ENCODE data around the gene GOLGB1.

The GOLGB1 gene

DNA sequence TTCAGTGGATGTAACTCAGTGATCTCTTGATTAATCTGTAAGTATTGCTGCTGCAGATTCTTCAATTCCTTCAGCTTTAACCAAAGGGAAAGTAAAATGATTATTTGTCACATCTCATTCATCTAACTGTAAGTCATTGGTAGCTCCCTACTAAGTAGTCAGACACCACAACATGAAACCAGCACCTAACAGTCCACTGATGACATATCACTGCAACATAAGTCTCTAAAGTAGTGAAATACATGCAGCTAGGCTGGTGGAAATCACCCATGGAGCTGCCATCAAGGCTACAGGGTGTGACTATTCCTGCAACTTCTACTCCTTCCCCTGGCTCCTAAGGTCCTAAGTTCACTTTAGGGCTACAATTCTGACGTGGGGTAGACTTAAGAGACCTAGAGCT, 67.7 kb downstream of the GOLGB1 start:
- no peak for DNase-seq (ENCODE audit: low spot score in 2 of 2)
- peak; percentile 65 for ATAC-seq
- Mint-ChIP-seq H3K27ac (peak overlapping the region; percentile 33), H3K9me3 (peaks cover 9% of the 10 kb centered on the region), H3K4me1 (no peaks in the 10 kb centered on the region), H3K36me3 (peaks cover 80% of the 10 kb centered on the region), H3K4me3 (no peak overlapping the region)

DNA sequence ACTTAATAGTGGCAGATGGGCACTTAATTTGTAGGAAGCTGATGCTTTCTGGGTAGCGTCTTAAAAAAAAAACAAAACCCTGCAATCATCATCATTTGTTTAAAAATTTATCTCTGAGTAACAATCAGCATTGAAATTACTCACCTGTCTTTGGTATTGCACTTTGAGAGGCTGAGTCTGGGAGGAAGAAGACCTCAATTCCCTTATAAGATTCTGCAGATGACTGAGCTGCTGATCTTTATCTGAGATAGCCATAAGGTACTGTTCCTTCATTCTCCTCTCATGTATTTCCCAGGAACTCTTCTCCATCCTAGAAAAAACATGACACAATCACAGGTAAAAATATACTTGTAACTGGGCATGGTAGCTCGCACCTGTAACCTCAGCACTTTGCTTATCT, 72.4 kb downstream of the GOLGB1 start:
- no peaks in the 10 kb centered on the region for H3K4me1 Mint-ChIP-seq
- ATAC-seq (no peak), DNase-seq (ENCODE audit: low spot score in 2 of 2) (no peak)
- peaks cover 100% of the 10 kb centered on the region for H3K36me3 Mint-ChIP-seq
- no peak overlapping the region for H3K27ac Mint-ChIP-seq
- H3K9me3 Mint-ChIP-seq: no peaks in the 10 kb centered on the region
- H3K4me3 Mint-ChIP-seq: no peak overlapping the region

GRCh38 chr3:121670676-121671075, 78.9 kb downstream of the GOLGB1 start:
- Mint-ChIP-seq H3K4me3 (no peak overlapping the region), H3K27ac (no peak overlapping the region), H3K4me1 (no peaks in the 10 kb centered on the region), H3K9me3 (no peaks in the 10 kb centered on the region), H3K36me3 (peaks cover 85% of the 10 kb centered on the region)
- ATAC-seq: no peak
- no peak for DNase-seq (ENCODE audit: low spot score in 2 of 2)

DNA sequence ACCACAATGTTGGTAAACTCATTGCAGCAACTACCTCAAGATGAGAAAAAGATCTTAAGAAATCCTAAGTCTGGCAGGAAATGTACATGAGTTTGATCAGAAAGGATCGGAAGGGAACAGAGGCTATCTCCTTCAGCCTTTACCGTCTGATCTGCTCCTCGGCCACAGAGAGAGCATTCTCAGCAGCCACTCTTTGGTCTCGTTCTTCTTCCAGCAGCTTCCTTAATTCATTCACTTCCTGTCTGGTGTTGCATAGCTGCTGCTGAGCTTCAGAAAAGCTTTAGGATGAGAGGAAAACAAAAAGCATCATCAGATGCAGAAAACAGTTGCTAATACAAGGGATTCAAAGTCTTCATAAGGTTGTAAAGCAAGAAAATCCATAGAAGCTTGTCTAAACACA, 82.2 kb downstream of the GOLGB1 start:
- ATAC-seq (no peak), DNase-seq (ENCODE audit: low spot score in 2 of 2) (no peak)
- Mint-ChIP-seq H3K27ac (no peak overlapping the region), H3K36me3 (peaks cover 62% of the 10 kb centered on the region), H3K4me3 (no peak overlapping the region), H3K4me1 (no peaks in the 10 kb centered on the region), H3K9me3 (no peaks in the 10 kb centered on the region)

DNA sequence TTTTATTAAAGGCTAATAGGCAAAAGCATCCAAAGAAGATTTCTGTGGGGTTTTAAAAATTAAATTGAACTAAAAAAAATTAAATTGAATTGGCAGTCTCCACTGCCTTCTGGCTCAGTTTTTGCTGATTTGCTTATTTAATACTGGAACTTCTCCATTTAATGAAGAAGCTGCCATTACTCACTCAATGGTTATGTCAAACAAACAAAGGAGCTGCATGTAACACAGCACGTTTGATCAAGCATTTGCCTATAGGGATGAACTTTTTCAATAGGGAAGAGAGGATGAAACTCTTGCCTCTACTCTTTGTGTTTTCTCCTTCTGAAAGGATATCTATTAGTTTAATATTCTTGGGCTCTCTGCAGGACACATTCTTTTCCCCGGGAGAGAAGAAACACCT, 84.1 kb downstream of the GOLGB1 start:
- Mint-ChIP-seq H3K9me3 (no peaks in the 10 kb centered on the region), H3K27ac (peak overlapping the region; percentile 35), H3K4me1 (peaks cover 11% of the 10 kb centered on the region), H3K36me3 (peaks cover 55% of the 10 kb centered on the region), H3K4me3 (no peak overlapping the region)
- ATAC-seq (no peak), DNase-seq (ENCODE audit: low spot score in 2 of 2) (no peak)

DNA sequence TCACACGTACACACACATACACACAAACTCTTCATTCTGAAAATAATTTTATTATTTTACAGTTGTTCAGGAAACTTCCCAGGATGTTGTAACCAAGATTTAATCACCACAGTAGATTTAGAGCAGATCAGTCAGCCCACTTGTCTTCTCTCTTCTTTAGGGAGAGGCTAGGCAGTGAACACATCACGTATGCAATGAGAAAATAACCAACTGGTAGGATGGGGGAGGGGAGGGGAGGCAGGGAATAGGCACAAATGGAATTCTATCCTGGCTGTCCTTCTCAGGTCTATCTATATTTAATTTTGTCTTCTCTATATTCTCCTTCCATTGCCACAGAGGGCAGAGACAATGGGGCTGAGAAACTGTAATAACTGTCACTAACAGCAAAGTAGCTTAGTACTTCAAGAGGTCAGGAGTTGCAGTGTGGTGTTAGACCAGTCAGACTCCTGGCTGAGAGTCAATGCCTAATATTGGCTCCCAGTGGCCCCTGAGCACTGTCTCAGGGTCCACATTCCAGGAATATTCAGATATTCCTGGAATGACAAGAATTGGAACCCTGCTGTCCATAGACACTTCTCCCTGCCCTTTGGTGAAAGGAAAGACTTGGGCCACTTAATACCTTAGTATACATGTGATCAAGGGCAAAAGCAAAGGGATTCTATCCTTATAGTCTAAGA, 86.2 kb downstream of the GOLGB1 start:
- no peak overlapping the region for H3K4me3 Mint-ChIP-seq
- DNase-seq (ENCODE audit: low spot score in 2 of 2): no peak
- peaks cover 33% of the 10 kb centered on the region for H3K4me1 Mint-ChIP-seq
- peak overlapping the region; percentile 12 for H3K27ac Mint-ChIP-seq
- ATAC-seq: no peak
- H3K36me3 Mint-ChIP-seq: peaks cover 55% of the 10 kb centered on the region
- H3K9me3 Mint-ChIP-seq: no peaks in the 10 kb centered on the region

DNA sequence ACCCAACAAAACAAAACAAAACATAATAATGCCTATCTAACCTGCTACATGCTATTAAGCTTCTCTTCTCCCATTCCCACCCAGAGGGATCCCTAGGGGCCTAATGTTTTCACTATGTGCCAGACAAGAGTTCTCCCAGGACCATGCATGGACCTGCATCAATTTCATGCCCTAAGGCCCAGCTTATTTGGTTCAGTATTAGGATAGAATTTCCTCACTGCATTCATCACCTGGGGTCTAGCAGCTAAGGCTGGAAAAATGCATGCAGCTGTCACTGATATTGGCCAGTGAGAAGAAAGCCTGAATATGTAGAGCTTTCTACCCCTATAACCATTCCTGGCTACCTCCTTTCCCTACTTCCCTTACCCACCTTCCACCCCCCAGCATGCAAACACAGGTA, 86.8 kb downstream of the GOLGB1 start:
- Mint-ChIP-seq H3K36me3 (peaks cover 55% of the 10 kb centered on the region), H3K27ac (no peak overlapping the region), H3K4me3 (no peak overlapping the region), H3K9me3 (no peaks in the 10 kb centered on the region), H3K4me1 (peaks cover 39% of the 10 kb centered on the region)
- DNase-seq (ENCODE audit: low spot score in 2 of 2) (no peak), ATAC-seq (no peak)

- ATAC-seq (no peak), DNase-seq (ENCODE audit: low spot score in 2 of 2) (no peak)
- H3K9me3 Mint-ChIP-seq: no peaks in the 10 kb centered on the region
- peak overlapping the region; percentile 97 for H3K27ac Mint-ChIP-seq
- H3K36me3 Mint-ChIP-seq: peaks cover 55% of the 10 kb centered on the region
- H3K4me1 Mint-ChIP-seq: peaks cover 52% of the 10 kb centered on the region
- H3K4me3 Mint-ChIP-seq: peak overlapping the region; percentile 87
Observed at GRCh38 chr3:121661376-121661775, 88.2 kb downstream of the GOLGB1 start.

GRCh38 chr3:121660356-121661171, 89.0 kb downstream of the GOLGB1 start, which contains the start of gene HCLS1:
Gene HCLS1, minus strand, starts transcription at chr3:121660903. Its CDS starts 2,556 bp downstream, at chr3:121658347.
- Mint-ChIP-seq H3K36me3 (peaks cover 62% of the 10 kb centered on the region), H3K27ac (peak within 1 kb of the TSS; percentile 97), H3K4me3 (peak within 1 kb of the TSS; percentile 87), H3K4me1 (peaks cover 55% of the 10 kb centered on the region), H3K9me3 (no peaks in the 10 kb centered on the region)
- ATAC-seq (peak; percentile 91), DNase-seq (ENCODE audit: low spot score in 2 of 2) (peak; percentile 56 to 89)

DNA sequence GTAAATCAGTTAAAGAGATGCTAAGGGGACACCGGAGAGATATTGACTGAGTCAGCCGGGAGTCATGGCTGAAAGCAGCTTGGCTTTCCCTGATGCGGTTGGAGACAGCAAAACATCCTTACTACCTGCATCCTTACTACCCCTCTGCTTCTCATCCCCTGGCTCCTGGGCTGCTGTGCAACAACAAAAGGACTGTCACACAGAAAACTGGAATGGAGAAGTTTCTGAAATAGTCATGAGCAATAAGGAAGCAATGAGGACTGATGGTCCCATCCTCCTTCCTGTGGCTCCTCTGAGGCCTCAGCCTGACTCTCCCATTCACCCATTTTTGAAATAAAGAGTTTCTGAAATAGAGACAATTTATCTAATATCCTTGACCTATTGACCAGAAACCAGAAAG, 90.0 kb downstream of the GOLGB1 start:
- Mint-ChIP-seq H3K27ac (peak overlapping the region; percentile 97), H3K36me3 (peaks cover 67% of the 10 kb centered on the region), H3K9me3 (no peaks in the 10 kb centered on the region), H3K4me3 (peak overlapping the region; percentile 87), H3K4me1 (peaks cover 59% of the 10 kb centered on the region)
- DNase-seq (ENCODE audit: low spot score in 2 of 2): no peak
- no peak for ATAC-seq

GRCh38 chr3:121658716-121659435, 90.7 kb downstream of the GOLGB1 start:
- no peaks in the 10 kb centered on the region for H3K9me3 Mint-ChIP-seq

DNA sequence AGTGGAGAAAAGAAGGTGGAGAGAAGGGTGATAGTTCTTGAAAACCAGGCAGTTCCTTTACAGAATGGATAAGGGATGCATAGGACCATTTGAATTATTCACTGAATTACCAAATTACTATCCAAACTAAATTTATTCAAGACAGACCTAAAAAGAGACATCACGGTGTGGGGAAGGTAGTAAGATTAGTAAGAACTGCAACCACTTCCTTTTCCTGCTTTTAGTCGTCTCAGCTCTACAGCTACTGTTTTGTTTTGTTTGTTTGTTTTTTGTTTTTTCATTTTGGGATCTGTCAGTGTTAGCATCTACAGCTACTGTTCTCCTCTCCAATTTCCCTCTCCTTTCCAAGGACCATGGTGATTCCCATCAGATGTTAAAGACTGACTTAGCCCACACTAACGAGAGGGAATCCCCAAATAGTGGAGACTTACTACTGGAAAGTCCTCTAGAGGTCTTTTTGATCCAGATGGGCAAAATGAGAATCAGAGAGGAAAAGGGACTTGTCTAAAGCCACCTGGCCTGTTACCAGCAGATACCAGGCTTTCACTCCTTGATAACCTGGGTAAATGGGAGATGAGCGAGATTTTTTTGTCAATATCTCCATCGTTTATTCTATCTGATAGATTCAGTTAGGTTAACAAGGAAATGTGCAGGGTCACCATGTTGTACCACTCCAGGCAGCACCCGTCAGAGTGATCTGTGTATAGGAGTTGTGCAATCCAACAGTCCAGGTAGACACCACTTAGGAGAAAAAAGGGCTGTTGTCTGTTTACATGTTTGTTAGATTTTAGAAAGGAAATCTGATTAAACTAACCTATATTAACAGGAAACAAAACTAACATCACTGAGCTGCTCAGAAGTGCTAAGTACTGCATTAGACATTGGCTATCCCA, 94.8 kb downstream of the GOLGB1 start:
- Mint-ChIP-seq H3K4me1 (peaks cover 73% of the 10 kb centered on the region), H3K27ac (peak overlapping the region; percentile 77), H3K4me3 (peak overlapping the region; percentile 37), H3K9me3 (no peaks in the 10 kb centered on the region), H3K36me3 (peaks cover 100% of the 10 kb centered on the region)
- ATAC-seq: peak; percentile 96
- DNase-seq (ENCODE audit: low spot score in 2 of 2): peak in 1 of 2 donors; percentile 57

More at GRCh38 chr3:121658716-121659435, 90.7 kb downstream of the GOLGB1 start:
- H3K4me3 Mint-ChIP-seq: peak overlapping the region; percentile 87
- no peak for ATAC-seq
- peaks cover 66% of the 10 kb centered on the region for H3K4me1 Mint-ChIP-seq
- no peak for DNase-seq (ENCODE audit: low spot score in 2 of 2)
- peak overlapping the region; percentile 97 for H3K27ac Mint-ChIP-seq
- peaks cover 71% of the 10 kb centered on the region for H3K36me3 Mint-ChIP-seq

DNA sequence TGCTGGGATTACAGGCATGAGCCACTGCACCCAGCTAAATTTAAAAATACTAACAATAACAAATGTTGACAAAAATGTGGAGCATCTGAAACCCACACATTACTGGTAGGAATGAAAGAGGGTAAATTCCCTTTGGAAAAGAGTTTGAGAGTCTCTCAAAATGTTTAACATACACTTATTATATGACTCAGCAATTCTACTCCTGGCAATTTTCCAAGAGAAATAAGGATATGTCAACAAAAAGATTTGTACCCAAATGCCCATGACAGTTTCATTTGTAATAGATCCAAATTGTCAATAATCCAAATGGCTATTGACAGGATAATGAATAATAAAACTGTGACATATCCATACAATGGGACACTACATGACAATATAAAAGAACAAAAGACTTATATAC, 97.9 kb downstream of the GOLGB1 start:
- Mint-ChIP-seq H3K9me3 (no peaks in the 10 kb centered on the region), H3K4me1 (peaks cover 51% of the 10 kb centered on the region), H3K36me3 (peaks cover 94% of the 10 kb centered on the region), H3K4me3 (no peak overlapping the region), H3K27ac (no peak overlapping the region)
- ATAC-seq (no peak), DNase-seq (ENCODE audit: low spot score in 2 of 2) (no peak)

DNA sequence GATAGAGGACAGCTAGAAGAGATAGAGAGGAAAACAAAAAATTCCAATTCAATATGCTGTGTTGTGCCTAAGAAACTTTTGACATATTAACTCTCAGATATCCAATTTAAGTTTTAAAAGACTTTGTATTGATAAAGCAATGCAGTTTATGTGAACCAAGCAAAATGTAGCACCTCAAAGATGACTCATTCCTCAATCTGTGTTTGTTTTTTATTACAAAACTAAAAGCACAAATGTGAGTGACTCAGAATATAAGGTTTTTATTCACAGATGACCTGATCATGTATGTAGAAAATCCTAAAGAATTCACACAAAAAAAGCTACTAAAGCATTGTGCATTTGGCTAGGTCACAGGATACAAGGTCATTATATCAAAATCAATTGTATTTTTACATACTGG, 99.9 kb downstream of the GOLGB1 start:
- H3K36me3 Mint-ChIP-seq: peaks cover 84% of the 10 kb centered on the region
- H3K4me3 Mint-ChIP-seq: no peak overlapping the region
- no peaks in the 10 kb centered on the region for H3K9me3 Mint-ChIP-seq
- DNase-seq (ENCODE audit: low spot score in 2 of 2): no peak
- peak; percentile 63 for ATAC-seq
- H3K27ac Mint-ChIP-seq: peak overlapping the region; percentile 10
- peaks cover 42% of the 10 kb centered on the region for H3K4me1 Mint-ChIP-seq

Data from stimulated activated effector memory CD8-positive, alpha-beta T cell treated with anti-CD3 and anti-CD28 coated beads, Interleukin-12 subunit alpha, Interleukin-12 subunit beta, amount 100 ng/mL, for 72 hours (primary cell).